H1 (cell line): ENCODE results near the gene S100A6. TPM values are rescaled to one million over a fixed set of nuclear protein-coding genes. Genes with fewer than 3 reads are reported as not detected.
A peak's percentile ranks its signal among the peaks of the same experiment; 100 is the strongest.

Experiments
- CTCF ChIA-PET: fragments of 300-600 bp; sonication (Branson Sonifier 250); formaldehyde crosslinking; loops from one replicate; lab custom pipeline; 2021; ENCODE audit not compliant: partially characterized antibody; lab: Charles Lee
- POLR2A ChIA-PET: fragments of 300-600 bp; sonication (Branson Sonifier 250); formaldehyde crosslinking; loops from one replicate; lab custom pipeline; 2021; ENCODE audit warnings: inconsistent platforms; ENCODE audit not compliant: partially characterized antibody; lab: Charles Lee
- DNase-seq, 2 experiments: peaks; one replicate each; pipeline versions ENCODE4 v3.0.0 to v3.0.0-alpha.2; 2010 to 2022; ENCODE audit warnings: low spot score in 2 of 2, low read depth in 1 of 2, mixed read lengths in 1 of 2
- FAIRE-seq: peaks from 2 replicates; lab custom pipeline; 2011; peaks lifted over from hg19 to GRCh38; lab: Jason Lieb, UNC
- H2AFZ ChIP-seq: 2 replicates; pipeline ENCODE4 v1.8.1; 2012; ENCODE audit warnings: low read length, inconsistent platforms
- H2AK5ac ChIP-seq: 2 replicates; pipeline ENCODE4 v1.6.1; 2013; ENCODE audit warnings: low read depth, low read length
- H2BK120ac ChIP-seq: replicated peaks from 2 replicates; pipeline ENCODE3; 2013; ENCODE audit warnings: low read depth, low read length, inconsistent platforms
- H2BK12ac ChIP-seq: 2 replicates; pipeline ENCODE4 v1.6.1; 2013; ENCODE audit warnings: low read depth, low read length
- H2BK15ac ChIP-seq: 2 replicates; pipeline ENCODE4 v1.6.1; 2013; ENCODE audit warnings: low read length
- H2BK20ac ChIP-seq: 2 replicates; pipeline ENCODE4 v1.6.1; 2013; ENCODE audit warnings: low read length
- H2BK5ac ChIP-seq: 2 replicates; pipeline ENCODE4 v1.6.1; 2013; ENCODE audit warnings: low read depth, low read length
- H3K14ac ChIP-seq: 2 replicates; pipeline ENCODE4 v1.6.1; 2013; ENCODE audit warnings: inconsistent platforms; ENCODE audit not compliant: insufficient read length
- H3K18ac ChIP-seq: 2 replicates; pipeline ENCODE4 v1.6.1; 2013; ENCODE audit warnings: low read length; ENCODE audit errors: extremely low read depth
- H3K23ac ChIP-seq: 2 replicates; pipeline ENCODE4 v1.6.1; 2013; ENCODE audit warnings: inconsistent platforms; ENCODE audit not compliant: insufficient read length
- H3K23me2 ChIP-seq: 2 replicates; pipeline ENCODE4 v1.6.1; 2013; ENCODE audit warnings: low read depth, low read length
- H3K27ac ChIP-seq: 2 replicates; pipeline ENCODE4 v1.6.1; 2011; ENCODE audit warnings: low read depth, low read length, inconsistent platforms
- H3K27me3 ChIP-seq, 4 experiments: replicated peaks in 1 of 4; 1 replicate in 1 of 4; 2 replicates in 3 of 4; pipeline versions ENCODE4 v1.6.1 to v1.8.1; 2011 to 2013; ENCODE audit warnings: low read length in 3 of 4, mild to moderate bottlenecking in 3 of 4, inconsistent platforms in 2 of 4, mixed read lengths in 2 of 4, moderate library complexity in 1 of 4; ENCODE audit not compliant: control insufficient read depth in 3 of 4, insufficient read depth in 3 of 4; ENCODE audit errors: extremely low read depth in 1 of 4
- H3K36me3 ChIP-seq, 4 experiments: 2 replicates each; pipeline versions ENCODE4 v1.6.1 to v1.8.1; 2011 to 2013; ENCODE audit warnings: mild to moderate bottlenecking in 4 of 4, low read length in 3 of 4, moderate library complexity in 2 of 4, control low read depth in 1 of 4, inconsistent platforms in 1 of 4; ENCODE audit not compliant: insufficient read depth in 4 of 4, control insufficient read depth in 2 of 4
- H3K4ac ChIP-seq: replicated peaks from 2 replicates; pipeline ENCODE3; 2013; ENCODE audit warnings: low read length, low read depth, mixed read lengths, inconsistent platforms; ENCODE audit not compliant: insufficient read length
- H3K4me1 ChIP-seq, 4 experiments: replicated peaks in 1 of 4; 1 replicate in 1 of 4; 2 replicates in 3 of 4; pipeline versions ENCODE4 v1.6.1 to v1.8.1; 2011 to 2013; ENCODE audit warnings: low read length in 3 of 4, inconsistent platforms in 2 of 4, mixed read lengths in 1 of 4; ENCODE audit not compliant: insufficient read depth in 4 of 4, control insufficient read depth in 3 of 4
- H3K4me2 ChIP-seq, 2 experiments: 2 replicates each; pipeline versions ENCODE4 v1.6.1 to v1.8.1; 2011 to 2013; ENCODE audit warnings: low read depth in 2 of 2, low read length in 2 of 2, control low read depth in 1 of 2, inconsistent platforms in 1 of 2, mild to moderate bottlenecking in 1 of 2; ENCODE audit not compliant: insufficient read depth in 1 of 2
- H3K4me3 ChIP-seq, 4 experiments: fragments of 200-600, 300-600 bp in 1 of 4; sonication (generic), shearing (Covaris generic), sonication (Bioruptor Twin) in 1 of 4; 2 replicates each; pipeline versions ENCODE4 v1.5.1 to v1.8.1; 2011 to 2016; ENCODE audit warnings: low read length in 4 of 4, low read depth in 3 of 4, control low read depth in 2 of 4, inconsistent platforms in 2 of 4, mild to moderate bottlenecking in 2 of 4, mixed read lengths in 1 of 4, moderate library complexity in 1 of 4; ENCODE audit not compliant: insufficient read depth in 2 of 4; ENCODE audit errors: extremely low read depth in 1 of 4
- H3K56ac ChIP-seq: replicated peaks from 2 replicates; pipeline ENCODE3; 2013; ENCODE audit warnings: low read depth, mild to moderate bottlenecking, mixed read lengths, low read length, inconsistent platforms; ENCODE audit not compliant: insufficient read length
- H3K79me1 ChIP-seq: 2 replicates; pipeline ENCODE4 v1.6.1; 2013; ENCODE audit warnings: low read depth, low read length, control low read depth
- H3K79me2 ChIP-seq, 2 experiments: 2 replicates each; pipeline versions ENCODE4 v1.6.1 to v1.8.1; 2012 to 2013; ENCODE audit warnings: low read length in 2 of 2, mild to moderate bottlenecking in 2 of 2, inconsistent platforms in 1 of 2; ENCODE audit not compliant: insufficient read depth in 2 of 2, control insufficient read depth in 1 of 2
- H3K9ac ChIP-seq, 4 experiments: replicated peaks in 1 of 4; 1 replicate in 1 of 4; 2 replicates in 3 of 4; pipeline versions ENCODE4 v1.6.1 to v1.8.1; 2011 to 2013; ENCODE audit warnings: low read depth in 3 of 4, low read length in 3 of 4, control low read depth in 2 of 4, mild to moderate bottlenecking in 2 of 4, moderate library complexity in 2 of 4, inconsistent platforms in 1 of 4; ENCODE audit errors: extremely low read depth in 1 of 4
- H3K9me3 ChIP-seq, 2 experiments: 2 replicates each; pipeline versions ENCODE4 v1.6.1 to v1.8.1; 2012 to 2013; ENCODE audit warnings: mild to moderate bottlenecking in 2 of 2, moderate library complexity in 2 of 2, control low read depth in 1 of 2, inconsistent platforms in 1 of 2, low read depth in 1 of 2, low read length in 1 of 2, mixed read lengths in 1 of 2; ENCODE audit not compliant: insufficient read depth in 2 of 2
- H4K20me1 ChIP-seq, 2 experiments: replicated peaks in 1 of 2; 2 replicates each; pipeline versions ENCODE3 to v1.8.1; 2011 to 2013; ENCODE audit warnings: inconsistent platforms in 2 of 2, low read length in 2 of 2, mild to moderate bottlenecking in 1 of 2; ENCODE audit not compliant: insufficient read depth in 2 of 2, control insufficient read depth in 1 of 2
- H4K5ac ChIP-seq: 2 replicates; pipeline ENCODE4 v1.6.1; 2013; ENCODE audit warnings: low read length, low read depth, mixed read lengths, inconsistent platforms; ENCODE audit not compliant: insufficient read length
- H4K8ac ChIP-seq: 2 replicates; pipeline ENCODE4 v1.8.0; 2013; ENCODE audit warnings: mild to moderate bottlenecking, moderate library complexity, low read length, inconsistent platforms; ENCODE audit not compliant: insufficient read depth; ENCODE audit errors: extremely low read depth
- H4K91ac ChIP-seq: replicated peaks from 2 replicates; pipeline ENCODE3; 2013; ENCODE audit warnings: low read length, mixed read lengths, inconsistent platforms; ENCODE audit not compliant: insufficient read length
- ASH2L ChIP-seq: fragments of 200-600, 300-600 bp; sonication (generic); IDR thresholded peaks from one replicate; pipeline ENCODE4 v1.7.1; 2017; ENCODE audit warnings: low read length
- CBX5 ChIP-seq: fragments of 300-800, 300-1000 bp; sonication (generic); IDR thresholded peaks from 2 replicates; pipeline ENCODE4 v1.7.1; 2016; ENCODE audit warnings: antibody characterized with exemption, low read length, low read depth
- CREB1 ChIP-seq: IDR thresholded peaks from 2 replicates; pipeline ENCODE4 v1.6.1; 2012; ENCODE audit warnings: inconsistent platforms
- HDAC2 ChIP-seq, 2 experiments: fragments of 300-600 bp in 1 of 2; sonication (generic) in 1 of 2; IDR thresholded peaks; 2 replicates each; pipeline ENCODE4 v1.6.1; 2011 to 2012; ENCODE audit warnings: low read depth in 2 of 2, low read length in 2 of 2, mild to moderate bottlenecking in 2 of 2, moderate library complexity in 2 of 2, borderline replicate concordance in 1 of 2, inconsistent platforms in 1 of 2
- JUND ChIP-seq: IDR thresholded peaks from 2 replicates; pipeline ENCODE4 v1.6.1; 2011; ENCODE audit warnings: mild to moderate bottlenecking, improper control_type of control experiment, low read length
- SP1 ChIP-seq: IDR thresholded peaks from 2 replicates; pipeline ENCODE4 v1.6.1; 2011; ENCODE audit warnings: low read depth, low read length
- SRF ChIP-seq: IDR thresholded peaks from 2 replicates; pipeline ENCODE4 v1.6.1; 2011; ENCODE audit warnings: mild to moderate bottlenecking, low read depth, low read length, moderate library complexity
- ZNF274 ChIP-seq: IDR thresholded peaks from 2 replicates; pipeline ENCODE4 v1.7.0; 2012; ENCODE audit warnings: low read length, borderline replicate concordance; ENCODE audit errors: extremely low read depth
- WGBS, 2 experiments: shearing (Covaris generic) in 1 of 2; methylation state at CpG; one replicate each; pipeline versions ENCODE4 v1.1.6 to v1.1.7; 2013 to 2015; ENCODE audit warnings: low lambda C conversion rate in 2 of 2, mixed read lengths in 2 of 2, inconsistent platforms in 1 of 2, low coverage in 1 of 2, missing lambda C conversion rate in 1 of 2; ENCODE audit not compliant: insufficient replicate concordance in 2 of 2, insufficient coverage in 1 of 2, insufficient read length in 1 of 2; ENCODE audit errors: extremely low coverage in 1 of 2, missing lambda C conversion rate in 1 of 2; 5-methylcytosine and 5-hydroxymethylcytosine counted together
- polyA plus RNA-seq, 7 experiments: library from polyadenylated mRNA; depleted of rRNA in 3 of 7; stranded (reverse) in 5 of 7; unstranded in 2 of 7; fragments of >200 nt in 5 of 7; fragments of 200-250 nt in 2 of 7; gene quantifications; 1 replicate in 5 of 7; 2 replicates in 1 of 7; 4 replicates in 1 of 7; pipeline versions ENCODE4 v1.2.1 to v1.2.3, GENCODE V29; 2011 to 2013; ENCODE audit warnings: missing spikeins in 2 of 7, mixed read lengths in 2 of 7
- total RNA-seq: library from RNA; stranded (reverse); fragmentation: NEBNext Ultra II Directional; extraction: Animal tissue kit (Norgen Biotek cat#: 25700); gene quantifications from 2 replicates; pipeline ENCODE4 v1.2.1, GENCODE V29; 2021

The S100A6 gene
- total and polyA plus RNA-seq, 2 of the 8 experiments (the other 6 are each of a cell fraction or from before 2014, with no cell fraction given): 11.1 to 63.0 TPM

DNA sequence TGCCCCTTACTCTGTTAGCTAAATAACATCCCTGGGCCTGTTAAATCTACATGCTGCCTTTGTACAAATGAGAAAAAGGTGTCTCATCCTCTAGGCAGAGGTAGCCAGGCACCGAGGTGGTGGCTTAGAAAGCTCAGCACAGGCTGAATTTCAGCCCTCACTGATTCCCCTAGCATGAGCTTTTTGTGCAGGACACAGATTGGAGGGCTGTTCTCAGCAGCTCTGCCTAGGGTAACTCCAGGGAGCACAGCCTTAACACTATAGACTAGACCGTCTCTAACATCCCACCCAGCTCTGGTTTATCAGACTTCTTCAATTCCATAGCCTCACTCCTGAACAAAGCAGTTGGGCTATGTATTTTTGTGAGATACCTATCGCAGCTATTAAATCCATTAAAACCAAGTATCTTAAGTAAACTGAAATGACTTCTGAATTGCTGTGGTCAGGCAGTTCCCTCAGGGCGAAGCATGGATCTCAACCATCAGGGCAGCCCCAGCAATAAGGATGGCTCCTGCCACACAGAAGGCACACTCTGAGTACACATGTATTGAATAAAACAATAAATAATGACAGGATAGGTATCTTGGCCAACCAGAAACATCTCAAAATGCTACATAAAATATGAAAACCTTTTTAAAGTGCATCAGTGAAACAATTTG is 14.8 kb downstream of the S100A6 start:
- no peak overlapping the region for H4K8ac ChIP-seq
- no peak for FAIRE-seq
- H3K9me3 ChIP-seq: peaks cover 0 to 2% of the 10 kb centered on the region in 2 experiments; a peak in 1 of 4 replicates

More for the DNA sequence above, 14.8 kb downstream of the S100A6 start:
- peaks cover 0 to 9% (median 7%) of the 10 kb centered on the region in 4 experiments; a peak in 4 of 7 replicates for H3K27me3 ChIP-seq
- H2BK120ac ChIP-seq: peak overlapping the region; percentile 18
- DNase-seq: no peak
- no peak overlapping the region for H3K4me3 ChIP-seq
- H3K79me1 ChIP-seq: no peaks in the 10 kb centered on the region
- H3K23me2 ChIP-seq: no peaks in the 10 kb centered on the region
- H3K27ac ChIP-seq: no peak overlapping the region
- H4K20me1 ChIP-seq: no peaks in the 10 kb centered on the region
- H3K14ac ChIP-seq: no peak overlapping the region
- no peak overlapping the region for H4K91ac ChIP-seq
- H3K23ac ChIP-seq: no peak overlapping the region
- H4K5ac ChIP-seq: no peak overlapping the region
- H3K56ac ChIP-seq: no peak overlapping the region
- no peak overlapping the region for H2AFZ ChIP-seq
- no peak overlapping the region for H2BK20ac ChIP-seq
- H3K9ac ChIP-seq: no peak overlapping the region
- POLR2A ChIA-PET: interaction anchor here (0.9 to 3.2 kb wide), 6 partner anchors 12 to 470 kb away, joined by 3 to 13 read pairs (median 4); partner anchors contain the start of genes CHTOP and RPS27
- no peaks in the 10 kb centered on the region; a peak in 1 of 8 replicates for H3K36me3 ChIP-seq
- no peak overlapping the region for H3K18ac ChIP-seq
- no peak overlapping the region for H2AK5ac ChIP-seq
- H3K79me2 ChIP-seq: no peaks in the 10 kb centered on the region
- H2BK15ac ChIP-seq: no peak overlapping the region
- TF ChIP-seq ZNF274 (no peak), ASH2L (no peak), JUND (no peak), SP1 (no peak), CBX5 (no peak), SRF (no peak), HDAC2 (IDR thresholded peaks at IDR 0.05; ENCODE audit: borderline replicate concordance in 1 of 2, low read depth in 2 of 2, low read length in 2 of 2) (no peak), CREB1 (no peak)
- TF ChIP-seq, all 59 proteins: peak for 0
- CTCF ChIA-PET: interaction anchor here (0.7 to 4.4 kb wide), 17 partner anchors 10 to 169 kb away, joined by 3 to 51 read pairs (median 4); partner anchors contain the start of genes S100A1, S100A13 and S100A6
- no peak overlapping the region for H2BK5ac ChIP-seq
- H3K4me1 ChIP-seq: peaks cover 3 to 11% (median 4%) of the 10 kb centered on the region in 4 experiments; a peak in 6 of 7 replicates
- H3K4me2 ChIP-seq: peak overlapping the region; percentile 5 to 37; a peak in 1 of 4 replicates
- no peak overlapping the region for H2BK12ac ChIP-seq
- WGBS, 2 experiments: 89% methylated on average over 4 of the region's 4 CpGs; no CpG with 5 or more reads in 1 of the 2 experiments
- no peak overlapping the region for H3K4ac ChIP-seq
